AG09309 (cell line): ENCODE results near the gene PAIP2B.

ENCODE experiments used
- DNase-seq: peaks from one replicate; pipeline ENCODE4 v3.0.0-alpha.2; 2010; ENCODE audit warnings: low read depth
- H3K4me3 ChIP-seq: 2 replicates; pipeline ENCODE4 v1.5.1; 2011; ENCODE audit warnings: mild to moderate bottlenecking, low read depth, low read length, moderate library complexity; ENCODE audit not compliant: control insufficient read depth
- CTCF ChIP-seq: IDR thresholded peaks from 2 replicates; pipeline ENCODE4 v1.5.1; 2011; ENCODE audit warnings: mild to moderate bottlenecking, low read depth, low read length, inconsistent platforms; ENCODE audit not compliant: insufficient read depth, control insufficient read depth; ENCODE audit errors: missing control alignments

PAIP2B gene

DNA sequence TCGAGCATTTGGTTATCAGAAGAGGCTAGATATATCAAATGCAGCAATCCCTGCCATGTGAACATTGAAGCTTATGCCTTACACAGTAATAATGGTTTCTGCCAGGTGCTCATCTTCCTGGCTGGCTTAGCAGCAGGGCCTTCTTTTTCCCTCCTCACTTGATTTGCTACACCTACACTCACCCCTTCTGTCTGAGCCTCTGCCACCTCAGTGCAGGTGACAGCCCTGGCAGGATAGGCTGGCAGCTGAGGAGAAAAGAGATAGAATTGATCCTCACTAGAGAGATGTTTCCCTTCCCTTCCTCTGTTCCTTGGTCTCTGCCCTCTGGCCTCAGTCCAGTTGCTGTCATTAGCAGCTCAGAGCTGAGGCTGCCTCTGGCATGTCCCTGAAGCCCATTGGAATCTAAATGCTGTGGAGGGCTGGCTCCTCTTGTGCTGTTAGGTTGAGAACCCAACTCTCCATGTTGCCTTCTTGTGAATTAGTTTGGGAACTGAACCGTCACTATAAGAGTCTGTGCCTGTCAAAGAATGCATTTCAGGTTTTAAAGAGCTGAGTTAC, 78.3 kb downstream of the PAIP2B start:
- no peak for TF ChIP-seq CTCF
- H3K4me3 ChIP-seq = no peak overlapping the region
- DNase-seq = no peak

- no peak overlapping the region for H3K4me3 ChIP-seq
- no peak for DNase-seq
- no peak for TF ChIP-seq CTCF
Observed at GRCh38 chr2:71143782-71144181, 83.1 kb downstream of the PAIP2B start.

DNA sequence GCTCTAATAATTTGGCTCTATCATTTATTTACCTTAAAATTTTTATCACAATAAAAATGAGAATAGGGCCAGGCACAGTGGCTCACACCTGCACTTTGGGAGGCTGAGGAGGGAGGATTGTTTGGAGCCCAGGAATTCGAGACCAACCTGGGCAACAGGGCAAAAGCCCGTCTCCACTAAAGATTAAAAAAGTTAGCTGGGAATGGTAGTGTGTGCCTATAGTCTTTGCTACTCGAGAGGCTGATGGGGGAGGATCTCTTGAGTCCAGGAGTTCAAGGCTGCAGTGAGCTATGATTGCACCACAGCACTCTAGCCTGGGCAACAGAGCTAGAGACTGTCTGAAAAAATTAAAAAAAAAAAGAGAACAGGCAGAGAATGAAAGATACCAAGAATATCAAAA, 90.7 kb downstream of the PAIP2B start:
- no peak overlapping the region for H3K4me3 ChIP-seq
- TF ChIP-seq CTCF = no peak
- no peak for DNase-seq

- H3K4me3 ChIP-seq = no peak overlapping the region
- TF ChIP-seq CTCF = no peak
Observed at GRCh38 chr2:71133603-71134002, 93.3 kb downstream of the PAIP2B start.

More at GRCh38 chr2:71133603-71134002, 93.3 kb downstream of the PAIP2B start:
- DNase-seq = no peak
